GM10266 (cell line): ENCODE data around the gene ZDHHC19.

ENCODE experiments used
- DNase-seq: peaks from one replicate; pipeline ENCODE4 v3.0.0; 2012; ENCODE audit errors: extremely low spot score
- CTCF ChIP-seq: IDR thresholded peaks from 2 replicates; pipeline ENCODE4 v1.5.1; 2012; ENCODE audit warnings: mild to moderate bottlenecking, low read depth; ENCODE audit not compliant: control insufficient read depth, insufficient read depth; ENCODE audit errors: missing control alignments

Gene ZDHHC19

GRCh38 chr3:196241704-196242103, 30.5 kb upstream of the ZDHHC19 start:
- DNase-seq, result no peak
- TF ChIP-seq CTCF, result no peak

GRCh38 chr3:196240424-196240823, 29.2 kb upstream of the ZDHHC19 start:
- no peak for TF ChIP-seq CTCF
- DNase-seq, result no peak

GRCh38 chr3:196238612-196239560, 27.7 kb upstream of the ZDHHC19 start:
- no peak for TF ChIP-seq CTCF
- no peak for DNase-seq

GRCh38 chr3:196237203-196237602, 26.0 kb upstream of the ZDHHC19 start:
- peak; percentile 66 for DNase-seq
- no peak for TF ChIP-seq CTCF

GRCh38 chr3:196236223-196236622, 25.0 kb upstream of the ZDHHC19 start:
- DNase-seq, result no peak
- no peak for TF ChIP-seq CTCF

GRCh38 chr3:196235452-196236122, 24.4 kb upstream of the ZDHHC19 start:
- peak; percentile 61 for DNase-seq
- no peak for TF ChIP-seq CTCF

GRCh38 chr3:196232882-196233251, 21.7 kb upstream of the ZDHHC19 start:
- DNase-seq, result no peak
- no peak for TF ChIP-seq CTCF
